ENCODE measurements around the gene DNAH9. TPM values are rescaled to one million over a fixed set of nuclear protein-coding genes. Genes with fewer than 3 reads are reported as not detected.
A peak's percentile ranks its signal among the peaks of the same experiment; 100 is the strongest.

DNAH9 gene
- total RNA-seq, 1 donor from 2014 or later = 0.08 TPM

- Histone ChIP-seq H3K27ac (replicated peaks) (no peak overlapping the region), H3K4me1 (no peaks in the 10 kb centered on the region), H3K36me3 (peaks cover 48% of the 10 kb centered on the region), H3K27me3 (ENCODE audit: low read depth) (no peaks in the 10 kb centered on the region), H3K4me3 (no peak overlapping the region), H3K9me3 (replicated peaks) (no peaks in the 10 kb centered on the region)
- DNase-seq = no peak
- intact Hi-C loops (cut with micrococcal nuclease) = no loop called here
- TF ChIP-seq CTCF (IDR thresholded peaks at IDR 0.05; ENCODE audit: borderline replicate concordance) = no peak
These were observed 381.5 kb downstream of the DNAH9 start for GRCh38 chr17:11979795-11980194.

GRCh38 chr17:11980813-11981212, 382.5 kb downstream of the DNAH9 start:
- Histone ChIP-seq H3K27ac (replicated peaks) (no peak overlapping the region), H3K36me3 (peaks cover 48% of the 10 kb centered on the region), H3K4me1 (no peaks in the 10 kb centered on the region), H3K4me3 (no peak overlapping the region), H3K9me3 (replicated peaks) (no peaks in the 10 kb centered on the region), H3K27me3 (ENCODE audit: low read depth) (no peaks in the 10 kb centered on the region)
- DNase-seq = no peak
- intact Hi-C loops (cut with micrococcal nuclease) = no loop called here
- peak; percentile 21 for TF ChIP-seq CTCF (IDR thresholded peaks at IDR 0.05; ENCODE audit: borderline replicate concordance)

GRCh38 chr17:11981862-11982261, 383.6 kb downstream of the DNAH9 start:
- Histone ChIP-seq H3K27ac (replicated peaks) (no peak overlapping the region), H3K4me1 (peaks cover 5% of the 10 kb centered on the region), H3K36me3 (peaks cover 47% of the 10 kb centered on the region), H3K4me3 (no peak overlapping the region), H3K27me3 (ENCODE audit: low read depth) (no peaks in the 10 kb centered on the region), H3K9me3 (replicated peaks) (no peaks in the 10 kb centered on the region)
- DNase-seq = no peak
- intact Hi-C loops (cut with micrococcal nuclease) = no loop called here
- TF ChIP-seq CTCF (IDR thresholded peaks at IDR 0.05; ENCODE audit: borderline replicate concordance) = no peak

- Histone ChIP-seq H3K4me3 (no peak overlapping the region), H3K9me3 (replicated peaks) (no peaks in the 10 kb centered on the region), H3K27ac (replicated peaks) (peak overlapping the region; percentile 45), H3K36me3 (peaks cover 65% of the 10 kb centered on the region), H3K27me3 (ENCODE audit: low read depth) (no peaks in the 10 kb centered on the region), H3K4me1 (peaks cover 8% of the 10 kb centered on the region)
- no peak for TF ChIP-seq CTCF (IDR thresholded peaks at IDR 0.05; ENCODE audit: borderline replicate concordance)
- no peak for DNase-seq
- intact Hi-C loops (cut with micrococcal nuclease) = no loop called here
These were observed 388.1 kb downstream of the DNAH9 start for GRCh38 chr17:11986179-11986941.

- Histone ChIP-seq H3K36me3 (peaks cover 64% of the 10 kb centered on the region), H3K27me3 (ENCODE audit: low read depth) (no peaks in the 10 kb centered on the region), H3K4me1 (peaks cover 8% of the 10 kb centered on the region), H3K27ac (replicated peaks) (peak overlapping the region; percentile 45), H3K9me3 (replicated peaks) (no peaks in the 10 kb centered on the region), H3K4me3 (no peak overlapping the region)
- intact Hi-C loops (cut with micrococcal nuclease) = no loop called here
- no peak for DNase-seq
- peak; percentile 70 for TF ChIP-seq CTCF (IDR thresholded peaks at IDR 0.05; ENCODE audit: borderline replicate concordance)
These were observed 388.7 kb downstream of the DNAH9 start for GRCh38 chr17:11986942-11987329.
